Measurements from ENCODE around the gene GABBR2.
A peak's percentile ranks its signal among the peaks of the same experiment; 100 is the strongest.
"Not testable (repeated sequence)": the region's sequence is repeated elsewhere in the genome, so short reads cannot be mapped to it uniquely, and the experiment has no call there.

Gene GABBR2

GRCh38 chr9:98504298-98505282, 204.1 kb downstream of the GABBR2 start:
- peak; percentile 49 for DNase-seq

- no peak for DNase-seq
Measured at GRCh38 chr9:98503867-98504266, 204.9 kb downstream of the GABBR2 start.

- DNase-seq: no peak
Measured at GRCh38 chr9:98502976-98503325, 205.8 kb downstream of the GABBR2 start.

- no peak for DNase-seq
Measured at GRCh38 chr9:98502311-98502975, 206.3 kb downstream of the GABBR2 start.

- no peak for DNase-seq
Measured at GRCh38 chr9:98501819-98502218, 206.9 kb downstream of the GABBR2 start.

- DNase-seq: not testable (repeated sequence)
Measured at GRCh38 chr9:98501259-98501658, 207.5 kb downstream of the GABBR2 start.

- DNase-seq: no peak
Measured at GRCh38 chr9:98500337-98500919, 208.3 kb downstream of the GABBR2 start.

GRCh38 chr9:98495530-98495929, 213.2 kb downstream of the GABBR2 start:
- DNase-seq: no peak

- DNase-seq: no peak
Measured at GRCh38 chr9:98494852-98495251, 213.9 kb downstream of the GABBR2 start.

GRCh38 chr9:98491828-98492227, 216.9 kb downstream of the GABBR2 start:
- no peak for DNase-seq

GRCh38 chr9:98491231-98491651, 217.5 kb downstream of the GABBR2 start:
- no peak for DNase-seq

- no peak for DNase-seq
Measured at GRCh38 chr9:98488571-98489312, 220.0 kb downstream of the GABBR2 start.

- no peak for DNase-seq
Measured at GRCh38 chr9:98485706-98486105, 223.0 kb downstream of the GABBR2 start.

GRCh38 chr9:98484162-98484561, 224.6 kb downstream of the GABBR2 start:
- DNase-seq: no peak

- DNase-seq: no peak
Measured at GRCh38 chr9:98482226-98482625, 226.5 kb downstream of the GABBR2 start.

GRCh38 chr9:98481676-98482075, 227.1 kb downstream of the GABBR2 start:
- no peak for DNase-seq

- DNase-seq: no peak
Measured at GRCh38 chr9:98479967-98480847, 228.5 kb downstream of the GABBR2 start.

- no peak for DNase-seq
Measured at GRCh38 chr9:98479449-98479848, 229.3 kb downstream of the GABBR2 start.

- DNase-seq: no peak
Measured at GRCh38 chr9:98477884-98478283, 230.9 kb downstream of the GABBR2 start.

GRCh38 chr9:98472216-98472615, 236.5 kb downstream of the GABBR2 start:
- DNase-seq: no peak

GRCh38 chr9:98471185-98471584, 237.6 kb downstream of the GABBR2 start:
- no peak for DNase-seq

Data from NCI-H1436 treated with DMSO at 0.1 percent for 48 hours (cell line).